Liver (tissue), 9 donors: ENCODE measurements around the gene KCNK7. TPM values are rescaled to one million over a fixed set of nuclear protein-coding genes. Genes with fewer than 3 reads are reported as not detected.

ENCODE experiments used
- DNase-seq: peaks from one replicate; pipeline ENCODE4 v3.0.0-alpha.2; 2017; ENCODE audit warnings: low spot score
- H3K27ac ChIP-seq, 2 donors: one replicate each; pipeline ENCODE4 v1.7.0; 2013; ENCODE audit warnings: inconsistent platforms in 2 of 2, low read length in 2 of 2, control low read depth in 1 of 2, low read depth in 1 of 2, mild to moderate bottlenecking in 1 of 2
- H3K27me3 ChIP-seq, 4 donors: one replicate each; pipeline versions ENCODE4 v1.6.1 to v1.7.0; 2013; ENCODE audit warnings: low read length in 3 of 4, inconsistent platforms in 1 of 4, mild to moderate bottlenecking in 1 of 4, moderate library complexity in 1 of 4; ENCODE audit not compliant: control insufficient read depth in 4 of 4, insufficient read depth in 4 of 4
- H3K36me3 ChIP-seq, 4 donors: one replicate each; pipeline versions ENCODE4 v1.6.1 to v1.7.0; 2013; ENCODE audit warnings: low read length in 3 of 4, mild to moderate bottlenecking in 3 of 4, low read depth in 1 of 4, moderate library complexity in 1 of 4; ENCODE audit not compliant: control insufficient read depth in 4 of 4, insufficient read depth in 3 of 4
- H3K4me1 ChIP-seq, 4 donors: one replicate each; pipeline versions ENCODE4 v1.6.1 to v1.7.0; 2013; ENCODE audit warnings: low read length in 3 of 4, mild to moderate bottlenecking in 3 of 4, moderate library complexity in 1 of 4; ENCODE audit not compliant: control insufficient read depth in 4 of 4, insufficient read depth in 4 of 4
- H3K4me3 ChIP-seq, 3 donors: one replicate each; pipeline versions ENCODE4 v1.6.1 to v1.7.0; 2013; ENCODE audit warnings: low read length in 3 of 3, control low read depth in 1 of 3, low read depth in 1 of 3, mild to moderate bottlenecking in 1 of 3
- H3K9ac ChIP-seq, 2 donors: one replicate each; pipeline ENCODE4 v1.7.0; 2013; ENCODE audit warnings: low read length in 2 of 2, mild to moderate bottlenecking in 2 of 2, moderate library complexity in 2 of 2, control low read depth in 1 of 2, low read depth in 1 of 2
- H3K9me3 ChIP-seq, 4 donors: one replicate each; pipeline versions ENCODE4 v1.6.1 to v1.7.0; 2013; ENCODE audit warnings: low read length in 3 of 4; ENCODE audit not compliant: control insufficient read depth in 4 of 4
- ATF3 ChIP-seq: IDR thresholded peaks from 2 replicates; pipeline ENCODE4 v1.6.1; 2016; ENCODE audit warnings: antibody characterized with exemption
- CTCF ChIP-seq: fragments of 150-350 bp; IDR thresholded peaks from 2 replicates; pipeline ENCODE4 v1.5.1; 2017; ENCODE audit warnings: improper control_type of control experiment, low read depth, low read length; ENCODE audit not compliant: missing input control
- FOXA1 ChIP-seq: IDR thresholded peaks from 2 replicates; pipeline ENCODE4 v1.6.1; 2016; ENCODE audit warnings: antibody characterized with exemption
- FOXA2 ChIP-seq: IDR thresholded peaks from 2 replicates; pipeline ENCODE4 v1.6.1; 2016; ENCODE audit warnings: antibody characterized with exemption
- GABPA ChIP-seq, 2 donors: IDR thresholded peaks in 1 of 2; conservative IDR thresholded peaks in 1 of 2; 2 replicates each; pipeline ENCODE4 v1.6.1; 2016; ENCODE audit warnings: antibody characterized with exemption in 2 of 2, mild to moderate bottlenecking in 1 of 2, moderate library complexity in 1 of 2
- JUND ChIP-seq, 2 donors: IDR thresholded peaks; 2 replicates each; pipeline ENCODE4 v1.6.1; 2016; ENCODE audit warnings: antibody characterized with exemption in 2 of 2
- RAD21 ChIP-seq, 2 donors: IDR thresholded peaks; 2 replicates each; pipeline ENCODE4 v1.6.1; 2016; ENCODE audit warnings: antibody characterized with exemption in 2 of 2, mild to moderate bottlenecking in 2 of 2
- RXRA ChIP-seq, 2 donors: IDR thresholded peaks; 2 replicates each; pipeline ENCODE4 v1.6.1; 2017 to 2018; ENCODE audit warnings: antibody characterized with exemption in 2 of 2, mild to moderate bottlenecking in 1 of 2
- SP1 ChIP-seq: IDR thresholded peaks from 2 replicates; pipeline ENCODE4 v1.6.1; 2018; ENCODE audit warnings: antibody characterized with exemption, mild to moderate bottlenecking
- TAF1 ChIP-seq: conservative IDR thresholded peaks from 2 replicates; pipeline ENCODE4 v1.6.1; 2016; ENCODE audit warnings: antibody characterized with exemption, mild to moderate bottlenecking
- YY1 ChIP-seq: IDR thresholded peaks from 2 replicates; pipeline ENCODE4 v1.6.1; 2016; ENCODE audit warnings: antibody characterized with exemption, mild to moderate bottlenecking
- WGBS: extraction: QIAGEN DNeasy Blood & Tissue Kit; methylation state at CpG from one replicate; pipeline ENCODE4 v1.1.7; 2013; 5-methylcytosine and 5-hydroxymethylcytosine counted together
- polyA plus RNA-seq, 2 donors: library from polyadenylated mRNA; stranded (reverse) in 1 of 2; unstranded in 1 of 2; fragments of 200-250 nt in 1 of 2; fragments of >200 nt in 1 of 2; fragmentation: Nextera tagmentation in 1 of 2; extraction: Ambion mirVana in 1 of 2; gene quantifications; one replicate each; pipeline versions ENCODE4 v1.2.1 to v1.2.3, GENCODE V29; 2013 to 2015
- total RNA-seq, 2 donors: library from RNA; depleted of rRNA; stranded (reverse); fragments of >200 nt; gene quantifications; one replicate each; pipeline ENCODE4 v1.2.3, GENCODE V29; 2014
- TF ChIP-seq, protein P1 (sequence below): IDR thresholded peaks from 2 replicates; pipeline ENCODE4 v1.6.1; 2016; ENCODE audit warnings: antibody characterized with exemption, mild to moderate bottlenecking
- donor health status: healthy.
- donor health status: healthy.
- donor health status: healthy.
- donor health status: healthy.
- donor health status: healthy.

The KCNK7 gene
- total and polyA plus RNA-seq, 4 donors: 0.14 to 0.32 (median 0.24) TPM

- Histone ChIP-seq H3K4me1 (peaks cover 9 to 41% (median 30%) of the 10 kb centered on the region in 4 donors), H3K4me3 (no peak overlapping the region), H3K36me3 (peaks cover 9 to 51% (median 25%) of the 10 kb centered on the region in 4 donors), H3K27me3 (no peaks in the 10 kb centered on the region), H3K27ac (no peak overlapping the region), H3K9me3 (no peaks in the 10 kb centered on the region), H3K9ac (no peak overlapping the region)
- TF ChIP-seq SP1 (no peak), CTCF (no peak)
- DNase-seq: no peak
- WGBS: 93% methylated on average over 37 of the region's 37 CpGs
These were observed 12.2 kb upstream of the KCNK7 start for GRCh38 chr11:65607614-65608426.

DNA sequence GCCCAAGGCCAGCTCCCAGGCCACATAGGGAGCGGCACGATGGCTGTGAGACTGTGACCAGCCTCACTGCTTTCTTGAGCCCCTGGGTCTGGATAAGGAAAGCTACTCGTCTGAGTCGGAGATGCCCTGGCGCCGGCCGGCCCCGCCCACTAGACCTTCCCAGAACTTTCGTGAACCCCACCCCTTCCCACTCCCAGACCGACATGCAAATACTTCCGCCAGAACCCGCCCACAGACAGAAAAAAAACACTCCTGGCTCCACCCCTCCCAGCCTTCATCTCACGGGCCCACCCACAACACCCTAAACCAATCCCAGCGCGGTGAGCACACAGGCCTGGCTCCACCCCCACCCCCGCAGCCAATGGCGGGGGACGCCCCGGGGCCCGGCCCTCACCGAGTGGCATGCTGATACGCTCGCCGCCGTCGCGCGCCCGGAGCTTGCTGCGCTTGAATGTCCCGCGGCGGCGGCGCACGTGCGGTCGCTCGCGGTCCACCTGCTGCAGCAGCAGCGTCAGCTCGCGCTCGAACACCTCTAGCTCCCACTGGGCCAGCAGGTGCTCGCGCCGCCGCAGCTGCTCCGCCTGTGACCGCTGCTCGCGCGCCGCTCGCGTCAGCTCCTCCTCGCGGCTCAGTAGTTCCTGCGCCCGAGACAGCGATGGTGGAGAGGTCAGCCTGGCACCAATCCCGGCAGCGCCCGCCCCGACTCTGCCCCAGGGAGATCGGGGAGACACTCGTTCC lies 11.4 kb upstream of the KCNK7 start:
- peaks cover 9 to 53% (median 25%) of the 10 kb centered on the region in 4 donors for H3K36me3 ChIP-seq
- 77% methylated on average over 67 of the region's 67 CpGs for WGBS
- H3K4me1 ChIP-seq: peaks cover 6 to 33% (median 23%) of the 10 kb centered on the region in 4 donors
- H3K9ac ChIP-seq: no peak overlapping the region
- H3K9me3 ChIP-seq: no peaks in the 10 kb centered on the region
- no peak overlapping the region for H3K4me3 ChIP-seq
- no peaks in the 10 kb centered on the region for H3K27me3 ChIP-seq
- peak overlapping the region; percentile 27 to 50 for H3K27ac ChIP-seq
- TF ChIP-seq FOXA2: no peak
- TF ChIP-seq GABPA (IDR thresholded peaks at IDR 0.05 in 1 of 2, conservative IDR thresholded peaks at IDR 0.05 in 1 of 2): no peak
- TF ChIP-seq, protein P1, sequence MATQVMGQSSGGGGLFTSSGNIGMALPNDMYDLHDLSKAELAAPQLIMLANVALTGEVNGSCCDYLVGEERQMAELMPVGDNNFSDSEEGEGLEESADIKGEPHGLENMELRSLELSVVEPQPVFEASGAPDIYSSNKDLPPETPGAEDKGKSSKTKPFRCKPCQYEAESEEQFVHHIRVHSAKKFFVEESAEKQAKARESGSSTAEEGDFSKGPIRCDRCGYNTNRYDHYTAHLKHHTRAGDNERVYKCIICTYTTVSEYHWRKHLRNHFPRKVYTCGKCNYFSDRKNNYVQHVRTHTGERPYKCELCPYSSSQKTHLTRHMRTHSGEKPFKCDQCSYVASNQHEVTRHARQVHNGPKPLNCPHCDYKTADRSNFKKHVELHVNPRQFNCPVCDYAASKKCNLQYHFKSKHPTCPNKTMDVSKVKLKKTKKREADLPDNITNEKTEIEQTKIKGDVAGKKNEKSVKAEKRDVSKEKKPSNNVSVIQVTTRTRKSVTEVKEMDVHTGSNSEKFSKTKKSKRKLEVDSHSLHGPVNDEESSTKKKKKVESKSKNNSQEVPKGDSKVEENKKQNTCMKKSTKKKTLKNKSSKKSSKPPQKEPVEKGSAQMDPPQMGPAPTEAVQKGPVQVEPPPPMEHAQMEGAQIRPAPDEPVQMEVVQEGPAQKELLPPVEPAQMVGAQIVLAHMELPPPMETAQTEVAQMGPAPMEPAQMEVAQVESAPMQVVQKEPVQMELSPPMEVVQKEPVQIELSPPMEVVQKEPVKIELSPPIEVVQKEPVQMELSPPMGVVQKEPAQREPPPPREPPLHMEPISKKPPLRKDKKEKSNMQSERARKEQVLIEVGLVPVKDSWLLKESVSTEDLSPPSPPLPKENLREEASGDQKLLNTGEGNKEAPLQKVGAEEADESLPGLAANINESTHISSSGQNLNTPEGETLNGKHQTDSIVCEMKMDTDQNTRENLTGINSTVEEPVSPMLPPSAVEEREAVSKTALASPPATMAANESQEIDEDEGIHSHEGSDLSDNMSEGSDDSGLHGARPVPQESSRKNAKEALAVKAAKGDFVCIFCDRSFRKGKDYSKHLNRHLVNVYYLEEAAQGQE: no peak
- no peak for TF ChIP-seq TAF1
- no peak for TF ChIP-seq FOXA1
- no peak for TF ChIP-seq JUND (IDR thresholded peaks at IDR 0.05)
- no peak for TF ChIP-seq ATF3
- TF ChIP-seq SP1: no peak
- TF ChIP-seq YY1: no peak
- TF ChIP-seq RXRA (IDR thresholded peaks at IDR 0.05): no peak
- no peak for TF ChIP-seq CTCF
- no peak for TF ChIP-seq RAD21 (IDR thresholded peaks at IDR 0.05)
- peak; percentile 79 for DNase-seq
